GM18867 (cell line): ENCODE results near the gene GRIN2C.

Experiments
- ATAC-seq: cut with Tn5 transposase; IDR thresholded peaks from one replicate; pipeline ENCODE4 v1.9.1; 2021; ENCODE audit warnings: mild to moderate bottlenecking, moderate library complexity; ENCODE audit not compliant: unreplicated experiment

The GRIN2C gene

GRCh38 chr17:74850310-74850709 is 9.4 kb downstream of the GRIN2C start:
- ATAC-seq: no peak

- no peak for ATAC-seq
These were observed 10.9 kb downstream of the GRIN2C start for GRCh38 chr17:74848656-74849399.

GRCh38 chr17:74846621-74847020 is 13.1 kb downstream of the GRIN2C start:
- no peak for ATAC-seq

- no peak for ATAC-seq
These were observed 16.4 kb downstream of the GRIN2C start for GRCh38 chr17:74843352-74843627.

GRCh38 chr17:74842599-74843351 is 16.9 kb downstream of the GRIN2C start:
- no peak for ATAC-seq

- ATAC-seq: no peak
These were observed 17.5 kb downstream of the GRIN2C start for GRCh38 chr17:74842146-74842598.

- no peak for ATAC-seq
These were observed 18.6 kb downstream of the GRIN2C start for GRCh38 chr17:74840989-74841666.

GRCh38 chr17:74839990-74840852 is 19.5 kb downstream of the GRIN2C start:
- no peak for ATAC-seq

GRCh38 chr17:74838274-74838673 is 21.4 kb downstream of the GRIN2C start:
- no peak for ATAC-seq

- ATAC-seq: no peak
These were observed 22.8 kb downstream of the GRIN2C start for GRCh38 chr17:74836691-74837467.

GRCh38 chr17:74836191-74836590 is 23.5 kb downstream of the GRIN2C start:
- ATAC-seq: no peak

GRCh38 chr17:74833501-74834377 is 25.9 kb downstream of the GRIN2C start:
- no peak for ATAC-seq

GRCh38 chr17:74832421-74832820 is 27.3 kb downstream of the GRIN2C start:
- no peak for ATAC-seq

GRCh38 chr17:74831444-74832146 is 28.1 kb downstream of the GRIN2C start:
- ATAC-seq: no peak

- ATAC-seq: no peak
These were observed 28.8 kb downstream of the GRIN2C start for GRCh38 chr17:74830861-74831260.

- ATAC-seq: no peak
These were observed 31.9 kb downstream of the GRIN2C start for GRCh38 chr17:74827800-74828199.

GRCh38 chr17:74825952-74826719 is 33.5 kb downstream of the GRIN2C start:
- ATAC-seq: no peak
